Nephron progenitor cell (in vitro differentiated cells): ENCODE data around the gene MINDY4.

Source experiments
- DNase-seq: peaks from one replicate; pipeline ENCODE4 v3.0.0; 2021
- H3K27ac Mint-ChIP-seq: 2 replicates; pipeline ENCODE4 v1.8.0; 2021; ENCODE audit warnings: mild to moderate bottlenecking, moderate library complexity, mixed read lengths
- H3K27me3 Mint-ChIP-seq: 2 replicates; pipeline ENCODE4 v1.8.0; 2021; ENCODE audit warnings: mild to moderate bottlenecking, low read depth, mixed read lengths; ENCODE audit not compliant: poor library complexity
- H3K36me3 Mint-ChIP-seq: 2 replicates; pipeline ENCODE4 v1.8.0; 2021; ENCODE audit warnings: low read depth, mixed read lengths
- H3K4me1 Mint-ChIP-seq: 2 replicates; pipeline ENCODE4 v1.8.0; 2021; ENCODE audit warnings: mixed read lengths
- H3K4me3 Mint-ChIP-seq: 2 replicates; pipeline ENCODE4 v1.8.0; 2021; ENCODE audit warnings: mild to moderate bottlenecking, moderate library complexity, mixed read lengths
- H3K9me3 Mint-ChIP-seq: 2 replicates; pipeline ENCODE4 v1.8.0; 2021; ENCODE audit warnings: mild to moderate bottlenecking, moderate library complexity, mixed read lengths
- CTCF ChIP-seq: fragments of 200-600 bp; sonication (generic); IDR thresholded peaks from 2 replicates; pipeline ENCODE4 v1.5.0; 2021; ENCODE audit warnings: antibody characterized with exemption

MINDY4 gene

GRCh38 chr7:30877015-30877769 is 106.0 kb downstream of the MINDY4 start:
- H3K9me3 Mint-ChIP-seq = peaks cover 7% of the 10 kb centered on the region
- peaks cover 50% of the 10 kb centered on the region for H3K4me1 Mint-ChIP-seq
- peaks cover 25% of the 10 kb centered on the region for H3K36me3 Mint-ChIP-seq
- no peak for TF ChIP-seq CTCF
- peaks cover 4% of the 10 kb centered on the region for H3K27me3 Mint-ChIP-seq
- DNase-seq = no peak
- no peak overlapping the region for H3K27ac Mint-ChIP-seq
- H3K4me3 Mint-ChIP-seq = no peak overlapping the region

GRCh38 chr7:30877993-30878392 is 106.8 kb downstream of the MINDY4 start:
- Mint-ChIP-seq H3K4me1 (peaks cover 55% of the 10 kb centered on the region), H3K9me3 (peaks cover 7% of the 10 kb centered on the region), H3K4me3 (no peak overlapping the region), H3K27me3 (peaks cover 4% of the 10 kb centered on the region), H3K27ac (no peak overlapping the region), H3K36me3 (peaks cover 25% of the 10 kb centered on the region)
- no peak for DNase-seq
- TF ChIP-seq CTCF = no peak

- H3K9me3 Mint-ChIP-seq = peaks cover 7% of the 10 kb centered on the region
- H3K27ac Mint-ChIP-seq = peak overlapping the region; percentile 23
- no peak overlapping the region for H3K4me3 Mint-ChIP-seq
- peaks cover 55% of the 10 kb centered on the region for H3K4me1 Mint-ChIP-seq
- no peak for DNase-seq
- TF ChIP-seq CTCF = no peak
- H3K36me3 Mint-ChIP-seq = peaks cover 19% of the 10 kb centered on the region
- H3K27me3 Mint-ChIP-seq = peaks cover 4% of the 10 kb centered on the region
Observed at GRCh38 chr7:30879139-30880124, 108.2 kb downstream of the MINDY4 start.

GRCh38 chr7:30880125-30880720 is 109.0 kb downstream of the MINDY4 start:
- Mint-ChIP-seq H3K36me3 (peaks cover 11% of the 10 kb centered on the region), H3K4me1 (peaks cover 60% of the 10 kb centered on the region), H3K27me3 (peaks cover 4% of the 10 kb centered on the region)

GRCh38 chr7:30880941-30881340 is 109.7 kb downstream of the MINDY4 start:
- DNase-seq = no peak
- Mint-ChIP-seq H3K27ac (no peak overlapping the region), H3K27me3 (peaks cover 4% of the 10 kb centered on the region), H3K4me3 (no peak overlapping the region), H3K36me3 (peaks cover 4% of the 10 kb centered on the region), H3K4me1 (peaks cover 61% of the 10 kb centered on the region), H3K9me3 (no peaks in the 10 kb centered on the region)
- TF ChIP-seq CTCF = no peak

More at GRCh38 chr7:30880125-30880720, 109.0 kb downstream of the MINDY4 start:
- no peak for DNase-seq
- Mint-ChIP-seq H3K4me3 (no peak overlapping the region), H3K9me3 (peaks cover 2% of the 10 kb centered on the region), H3K27ac (peak overlapping the region; percentile 24)
- no peak for TF ChIP-seq CTCF
